ENCODE data around the gene KIAA1217. TPM values are rescaled to one million over a fixed set of nuclear protein-coding genes. Genes with fewer than 3 reads are reported as not detected.

Gene KIAA1217
- total and polyA plus RNA-seq, 2 of the 4 experiments (the other 2 are of a cell fraction) = 3.4 to 4.4 TPM

DNA sequence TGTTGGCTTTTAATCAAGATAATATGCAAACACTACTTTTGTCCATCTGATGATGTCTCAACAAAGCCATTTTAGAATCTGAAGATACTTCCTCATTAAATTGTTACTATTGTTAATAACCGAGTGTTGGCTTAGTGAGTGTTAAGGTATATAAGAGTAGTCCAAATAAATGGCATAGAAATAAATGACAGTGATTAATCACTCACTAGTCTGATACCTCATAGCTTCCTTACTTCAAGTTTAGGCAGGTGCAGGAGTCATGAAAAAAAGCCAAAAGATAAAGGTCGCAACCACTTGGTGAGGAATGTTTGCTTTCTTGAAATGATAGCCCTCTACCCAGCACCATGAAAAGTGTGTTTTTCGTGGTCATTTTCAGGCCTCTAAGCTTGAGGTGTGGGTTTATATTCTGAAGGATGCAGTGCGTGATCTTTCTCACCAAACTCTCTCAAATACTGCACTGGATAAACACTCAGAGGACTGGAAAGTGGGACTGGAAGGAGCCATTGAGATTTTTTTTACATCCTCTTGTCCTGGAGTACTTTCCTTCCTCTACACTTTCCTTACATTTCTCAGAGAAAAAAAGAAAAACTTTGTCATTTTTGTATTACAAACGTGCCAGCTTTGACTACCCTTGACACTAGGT lies 138.1 kb downstream of the KIAA1217 start:
- no peak overlapping the region for H2BK120ac ChIP-seq (ENCODE audit: low read depth, low read length)
- H3K36me3 ChIP-seq (ENCODE audit: control insufficient read depth, insufficient read depth, low read length) = no peaks in the 10 kb centered on the region
- TF ChIP-seq RFX5 (IDR thresholded peaks at IDR 0.05; ENCODE audit: low read depth, low read length) (no peak), BHLHE40 (IDR thresholded peaks at IDR 0.05; ENCODE audit: low read depth, low read length) (no peak), MXI1 (IDR thresholded peaks at IDR 0.05; ENCODE audit: borderline replicate concordance, low read depth, low read length) (no peak), MAZ (IDR thresholded peaks at IDR 0.05; ENCODE audit: borderline replicate concordance, low read depth, low read length) (no peak), MAFK (IDR thresholded peaks at IDR 0.05; ENCODE audit: low read depth, low read length) (no peak), ELK1 (IDR thresholded peaks at IDR 0.05; ENCODE audit: borderline replicate concordance, low read depth, low read length) (no peak), SMC3 (IDR thresholded peaks at IDR 0.05; ENCODE audit: low read depth, low read length) (no peak), RCOR1 (IDR thresholded peaks at IDR 0.05; ENCODE audit: insufficient replicate concordance, low read length) (no peak), NFE2L2 (IDR thresholded peaks at IDR 0.05; ENCODE audit: low read depth, low read length) (no peak), CEBPB (IDR thresholded peaks at IDR 0.05; ENCODE audit: low read depth, low read length) (no peak), POLR2A (IDR thresholded peaks at IDR 0.05; ENCODE audit: low read depth, low read length) (no peak)
- TF ChIP-seq, protein P1, sequence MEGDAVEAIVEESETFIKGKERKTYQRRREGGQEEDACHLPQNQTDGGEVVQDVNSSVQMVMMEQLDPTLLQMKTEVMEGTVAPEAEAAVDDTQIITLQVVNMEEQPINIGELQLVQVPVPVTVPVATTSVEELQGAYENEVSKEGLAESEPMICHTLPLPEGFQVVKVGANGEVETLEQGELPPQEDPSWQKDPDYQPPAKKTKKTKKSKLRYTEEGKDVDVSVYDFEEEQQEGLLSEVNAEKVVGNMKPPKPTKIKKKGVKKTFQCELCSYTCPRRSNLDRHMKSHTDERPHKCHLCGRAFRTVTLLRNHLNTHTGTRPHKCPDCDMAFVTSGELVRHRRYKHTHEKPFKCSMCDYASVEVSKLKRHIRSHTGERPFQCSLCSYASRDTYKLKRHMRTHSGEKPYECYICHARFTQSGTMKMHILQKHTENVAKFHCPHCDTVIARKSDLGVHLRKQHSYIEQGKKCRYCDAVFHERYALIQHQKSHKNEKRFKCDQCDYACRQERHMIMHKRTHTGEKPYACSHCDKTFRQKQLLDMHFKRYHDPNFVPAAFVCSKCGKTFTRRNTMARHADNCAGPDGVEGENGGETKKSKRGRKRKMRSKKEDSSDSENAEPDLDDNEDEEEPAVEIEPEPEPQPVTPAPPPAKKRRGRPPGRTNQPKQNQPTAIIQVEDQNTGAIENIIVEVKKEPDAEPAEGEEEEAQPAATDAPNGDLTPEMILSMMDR (conservative IDR thresholded peaks at IDR 0.05; ENCODE audit: low read depth, low read length) = no peak
- ChIA-PET CTCF (no interaction called here), POLR2A (ENCODE audit: unreplicated experiment) (no interaction called here)
- no TSS peak for BruUV-seq (replicated peaks)
- no peak overlapping the region for H4K91ac ChIP-seq (ENCODE audit: insufficient read depth, low read depth, low read length)
- H3K4me1 ChIP-seq (ENCODE audit: control insufficient read depth, insufficient read depth, low read length) = peaks cover 10% of the 10 kb centered on the region
- 0 out of 2 replicates have a peak, but pooled peaks cover 3% of the 10 kb centered on the region for H3K9me1 ChIP-seq (ENCODE audit: insufficient read depth, low read length)
- H2BK15ac ChIP-seq (ENCODE audit: low read depth, low read length) = no peak overlapping the region; the same call in 2 of the 3 replicates
- H4K8ac ChIP-seq (ENCODE audit: low read depth in 2 of 2, low read length in 2 of 2) = no peak overlapping the region
- no peak overlapping the region for H3K9ac ChIP-seq (ENCODE audit: low read depth, low read length)
- ATAC-seq (ENCODE audit: low read depth) = no peak
- H2AFZ ChIP-seq (replicated peaks; ENCODE audit: low read length, poor library complexity) = no peak overlapping the region
- intact Hi-C loops (cut with micrococcal nuclease) = no loop called here
- dilution Hi-C loops (cut with HindIII; ENCODE audit: low sequenced_read_pairs, unreplicated experiment) = no loop called here
- no peaks in the 10 kb centered on the region for H3K9me3 ChIP-seq (ENCODE audit: control insufficient read depth, insufficient read depth, low read length)
- H3K4ac ChIP-seq (ENCODE audit: low read depth, low read length) = no peak overlapping the region
- no peak overlapping the region for H2BK20ac ChIP-seq (ENCODE audit: low read depth, low read length)
- no CpG with 5 or more reads among the region's 5 CpGs for WGBS, 2 experiments (ENCODE audit: extremely low coverage in 2 of 2, insufficient read length in 1 of 2)
- H3K27me3 ChIP-seq (ENCODE audit: control insufficient read depth, insufficient read depth, low read length) = no peaks in the 10 kb centered on the region; the same call in 1 of the 2 replicates
- H2AK9ac ChIP-seq (replicated peaks; ENCODE audit: low read depth, low read length, poor library complexity) = no peak overlapping the region
- no peaks in the 10 kb centered on the region for H3K79me1 ChIP-seq (ENCODE audit: low read depth in 1 of 2, low read length in 2 of 2)
- no peak overlapping the region for H3K14ac ChIP-seq (replicated peaks; ENCODE audit: low read depth, low read length)
- no peak overlapping the region for H2AK5ac ChIP-seq (ENCODE audit: low read depth, low read length)
- H4K5ac ChIP-seq (ENCODE audit: low read depth, low read length) = no peak overlapping the region
- no peak overlapping the region for H3K4me2 ChIP-seq (ENCODE audit: low read depth, low read length)
- no peaks in the 10 kb centered on the region for H4K20me1 ChIP-seq (ENCODE audit: insufficient read depth, low read length)
- no peak overlapping the region for H3K4me3 ChIP-seq (ENCODE audit: insufficient read depth, low read depth, low read length)
- DNase-seq = no peak
- in situ Hi-C loops (cut with MboI; ENCODE audit: low sequenced_read_pairs) = no loop called here
- H2BK5ac ChIP-seq (ENCODE audit: low read depth, low read length, poor library complexity, severe bottlenecking) = no peak overlapping the region
- H3K18ac ChIP-seq (ENCODE audit: low read depth, low read length) = no peak overlapping the region
- no peak overlapping the region for H3K23ac ChIP-seq (ENCODE audit: low read depth, low read length)
- H3K27ac ChIP-seq (ENCODE audit: insufficient read depth, low read length) = no peak overlapping the region
- no peak overlapping the region for H3K56ac ChIP-seq (ENCODE audit: extremely low read depth, insufficient read depth, low read length)
